ENCODE data around the gene RRP8. TPM values are rescaled to one million over a fixed set of nuclear protein-coding genes. Genes with fewer than 3 reads are reported as not detected.

The RRP8 gene
- total RNA-seq, 1 donor = 7.2 TPM

DNA sequence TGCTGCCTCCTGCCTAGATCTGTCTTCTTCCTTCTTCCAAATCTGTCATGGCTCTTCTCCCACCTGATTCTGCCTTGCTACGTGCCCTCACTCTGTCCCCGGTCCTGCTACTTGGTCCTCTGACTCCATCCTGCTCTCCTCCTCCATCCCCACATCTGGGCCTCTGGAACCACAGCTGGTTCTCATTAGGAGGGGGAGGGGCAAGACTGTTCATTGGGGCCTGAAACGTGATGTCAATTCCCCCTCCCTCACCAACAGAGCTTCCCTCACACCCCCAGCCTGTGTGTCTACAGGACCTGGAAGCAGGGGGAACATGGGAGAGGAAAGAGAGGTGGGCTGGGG is 43.1 kb upstream of the RRP8 start:
- Histone ChIP-seq H3K4me3 (ENCODE audit: insufficient read depth, low read length) (peak overlapping the region; percentile 43), H3K79me2 (ENCODE audit: insufficient read depth, low read length) (no peaks in the 10 kb centered on the region), H3K9me3 (ENCODE audit: low read depth, low read length) (no peaks in the 10 kb centered on the region), H4K20me1 (ENCODE audit: insufficient read depth, low read length) (no peaks in the 10 kb centered on the region), H3K27ac (ENCODE audit: low read depth, low read length) (no peak overlapping the region), H2AFZ (ENCODE audit: low read length) (peak overlapping the region; percentile 84), H3K36me3 (ENCODE audit: insufficient read depth, low read length) (no peaks in the 10 kb centered on the region), H3K27me3 (ENCODE audit: insufficient read depth, low read length) (peaks cover 73% of the 10 kb centered on the region), H3K4me1 (ENCODE audit: insufficient read depth, low read length) (peaks cover 12% of the 10 kb centered on the region), H3K4me2 (ENCODE audit: insufficient read depth, low read length) (peak overlapping the region; percentile 74)
- no peak for DNase-seq (ENCODE audit: insufficient read length, low spot score, missing footprints)
- TF ChIP-seq, protein P1, sequence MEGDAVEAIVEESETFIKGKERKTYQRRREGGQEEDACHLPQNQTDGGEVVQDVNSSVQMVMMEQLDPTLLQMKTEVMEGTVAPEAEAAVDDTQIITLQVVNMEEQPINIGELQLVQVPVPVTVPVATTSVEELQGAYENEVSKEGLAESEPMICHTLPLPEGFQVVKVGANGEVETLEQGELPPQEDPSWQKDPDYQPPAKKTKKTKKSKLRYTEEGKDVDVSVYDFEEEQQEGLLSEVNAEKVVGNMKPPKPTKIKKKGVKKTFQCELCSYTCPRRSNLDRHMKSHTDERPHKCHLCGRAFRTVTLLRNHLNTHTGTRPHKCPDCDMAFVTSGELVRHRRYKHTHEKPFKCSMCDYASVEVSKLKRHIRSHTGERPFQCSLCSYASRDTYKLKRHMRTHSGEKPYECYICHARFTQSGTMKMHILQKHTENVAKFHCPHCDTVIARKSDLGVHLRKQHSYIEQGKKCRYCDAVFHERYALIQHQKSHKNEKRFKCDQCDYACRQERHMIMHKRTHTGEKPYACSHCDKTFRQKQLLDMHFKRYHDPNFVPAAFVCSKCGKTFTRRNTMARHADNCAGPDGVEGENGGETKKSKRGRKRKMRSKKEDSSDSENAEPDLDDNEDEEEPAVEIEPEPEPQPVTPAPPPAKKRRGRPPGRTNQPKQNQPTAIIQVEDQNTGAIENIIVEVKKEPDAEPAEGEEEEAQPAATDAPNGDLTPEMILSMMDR (IDR thresholded peaks at IDR 0.05; ENCODE audit: extremely low read depth, low read depth, low read length) = no peak

DNA sequence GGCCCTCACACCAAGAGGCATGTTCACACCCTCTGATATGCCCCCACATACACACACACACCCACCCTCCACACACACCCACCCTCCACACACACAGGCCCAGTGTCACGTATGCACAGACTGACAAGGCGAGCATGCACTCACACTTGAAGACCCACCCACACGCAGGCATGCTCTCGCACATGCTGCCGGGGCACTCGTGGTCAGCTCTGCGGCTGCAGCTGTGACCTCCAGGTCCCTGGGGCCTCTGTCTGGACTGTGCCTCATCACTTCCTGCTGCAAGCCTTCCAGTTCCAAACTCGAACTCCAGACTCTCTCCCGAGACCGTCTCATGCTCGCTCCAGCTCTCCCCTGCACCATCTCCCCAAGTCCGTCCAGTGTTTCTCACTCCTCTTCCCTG is 42.7 kb upstream of the RRP8 start:
- no peaks in the 10 kb centered on the region for H3K9me3 ChIP-seq (ENCODE audit: low read depth, low read length)
- TF ChIP-seq, protein P1 (IDR thresholded peaks at IDR 0.05; ENCODE audit: extremely low read depth, low read depth, low read length) = no peak
- H3K36me3 ChIP-seq (ENCODE audit: insufficient read depth, low read length) = no peaks in the 10 kb centered on the region
- peaks cover 69% of the 10 kb centered on the region for H3K27me3 ChIP-seq (ENCODE audit: insufficient read depth, low read length)
- H3K27ac ChIP-seq (ENCODE audit: low read depth, low read length) = no peak overlapping the region
- peaks cover 12% of the 10 kb centered on the region for H3K4me1 ChIP-seq (ENCODE audit: insufficient read depth, low read length)
- no peaks in the 10 kb centered on the region for H3K79me2 ChIP-seq (ENCODE audit: insufficient read depth, low read length)
- DNase-seq (ENCODE audit: insufficient read length, low spot score, missing footprints) = peak; percentile 95
- peak overlapping the region; percentile 74 for H3K4me2 ChIP-seq (ENCODE audit: insufficient read depth, low read length)
- H2AFZ ChIP-seq (ENCODE audit: low read length) = peak overlapping the region; percentile 84
- peak overlapping the region; percentile 43 for H3K4me3 ChIP-seq (ENCODE audit: insufficient read depth, low read length)
- H4K20me1 ChIP-seq (ENCODE audit: insufficient read depth, low read length) = no peaks in the 10 kb centered on the region

DNA sequence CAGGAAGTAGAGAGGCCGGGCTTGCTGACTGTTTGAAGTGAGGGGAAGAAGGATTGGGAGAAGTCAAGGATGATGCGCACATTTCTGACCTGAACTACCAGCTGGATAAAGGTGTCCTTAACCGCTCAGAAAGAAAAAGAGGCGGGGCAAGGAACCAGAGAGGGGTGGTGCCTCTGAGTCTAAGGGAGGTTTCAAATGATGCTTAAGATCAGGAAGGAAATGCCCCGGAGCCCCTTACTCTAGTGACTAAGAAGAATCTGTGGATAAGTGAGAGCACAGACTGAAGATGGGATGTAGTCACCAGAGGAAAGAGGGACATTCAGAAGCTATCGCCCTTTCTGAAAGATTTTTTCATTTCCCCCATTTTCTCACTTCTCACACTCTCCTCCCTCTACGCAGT is 39.5 kb upstream of the RRP8 start:
- no peak overlapping the region for H2AFZ ChIP-seq (ENCODE audit: low read length)
- no peak overlapping the region for H3K4me2 ChIP-seq (ENCODE audit: insufficient read depth, low read length)
- TF ChIP-seq, protein P1 (IDR thresholded peaks at IDR 0.05; ENCODE audit: extremely low read depth, low read depth, low read length) = no peak
- peaks cover 39% of the 10 kb centered on the region for H3K27me3 ChIP-seq (ENCODE audit: insufficient read depth, low read length)
- no peaks in the 10 kb centered on the region for H3K79me2 ChIP-seq (ENCODE audit: insufficient read depth, low read length)
- no peak overlapping the region for H3K4me3 ChIP-seq (ENCODE audit: insufficient read depth, low read length)
- no peak for DNase-seq (ENCODE audit: insufficient read length, low spot score, missing footprints)
- no peaks in the 10 kb centered on the region for H4K20me1 ChIP-seq (ENCODE audit: insufficient read depth, low read length)
- peaks cover 19% of the 10 kb centered on the region for H3K4me1 ChIP-seq (ENCODE audit: insufficient read depth, low read length)
- no peaks in the 10 kb centered on the region for H3K36me3 ChIP-seq (ENCODE audit: insufficient read depth, low read length)
- H3K9me3 ChIP-seq (ENCODE audit: low read depth, low read length) = no peaks in the 10 kb centered on the region
- H3K27ac ChIP-seq (ENCODE audit: low read depth, low read length) = no peak overlapping the region

DNA sequence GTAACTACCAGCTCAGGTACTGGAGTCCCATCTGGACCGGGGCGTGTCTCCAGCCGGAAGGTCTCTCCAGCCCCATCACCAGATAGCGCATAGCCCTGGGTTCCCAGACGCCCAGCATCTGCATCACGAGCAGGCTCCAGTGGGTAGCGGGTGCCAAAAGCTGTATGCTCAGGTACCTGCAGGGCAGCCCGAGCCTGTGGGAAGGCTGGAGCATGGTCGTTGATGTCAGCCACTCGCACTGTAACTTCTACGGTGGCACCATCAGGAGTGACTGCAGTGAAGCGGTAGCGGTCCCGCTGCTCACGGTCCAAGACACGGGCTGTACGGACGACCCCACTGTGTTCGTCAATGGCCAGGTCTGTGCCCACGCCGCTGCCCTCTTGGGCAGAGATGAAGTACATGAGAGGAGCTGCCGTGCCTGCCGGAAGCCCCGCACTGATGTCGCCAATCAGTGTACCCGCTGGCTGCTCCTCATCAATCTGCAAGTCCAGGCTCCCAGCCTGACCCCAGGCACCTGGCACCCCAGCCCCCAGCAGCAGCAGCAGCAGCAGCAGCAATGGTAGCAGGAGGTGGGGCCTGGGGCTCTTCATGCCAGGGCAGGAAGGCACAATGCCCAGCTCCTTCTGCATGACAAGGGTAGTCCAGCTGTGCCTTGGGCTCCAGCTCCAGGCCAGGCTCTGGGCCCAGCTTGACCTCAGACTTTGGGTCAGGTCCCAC is 37.7 kb upstream of the RRP8 start:
- Histone ChIP-seq H3K27ac (ENCODE audit: low read depth, low read length) (no peak overlapping the region), H3K4me1 (ENCODE audit: insufficient read depth, low read length) (peaks cover 19% of the 10 kb centered on the region), H3K4me2 (ENCODE audit: insufficient read depth, low read length) (no peak overlapping the region), H3K4me3 (ENCODE audit: insufficient read depth, low read length) (no peak overlapping the region), H2AFZ (ENCODE audit: low read length) (no peak overlapping the region), H3K9me3 (ENCODE audit: low read depth, low read length) (no peaks in the 10 kb centered on the region), H3K27me3 (ENCODE audit: insufficient read depth, low read length) (peaks cover 29% of the 10 kb centered on the region), H3K36me3 (ENCODE audit: insufficient read depth, low read length) (no peaks in the 10 kb centered on the region), H3K79me2 (ENCODE audit: insufficient read depth, low read length) (no peaks in the 10 kb centered on the region), H4K20me1 (ENCODE audit: insufficient read depth, low read length) (no peaks in the 10 kb centered on the region)
- no peak for DNase-seq (ENCODE audit: insufficient read length, low spot score, missing footprints)
- TF ChIP-seq, protein P1 (IDR thresholded peaks at IDR 0.05; ENCODE audit: extremely low read depth, low read depth, low read length) = no peak
